GM23248 (cell line): Measurements from ENCODE around the gene AMPD3.

Experiments
- EZH2 ChIP-seq: fragments of 200-600 bp; sonication (generic); IDR thresholded peaks from 2 replicates; pipeline ENCODE4 v1.6.1; 2018; ENCODE audit warnings: antibody characterized with exemption, mild to moderate bottlenecking; ENCODE audit not compliant: insufficient read depth, poor library complexity, severe bottlenecking
- EZH2phosphoT487 ChIP-seq: fragments of 200-600 bp; sonication (generic); IDR thresholded peaks from 2 replicates; pipeline ENCODE4 v1.6.1; 2018; ENCODE audit warnings: antibody characterized with exemption, moderate library complexity, mild to moderate bottlenecking, low read depth; ENCODE audit not compliant: insufficient read depth

GRCh38 chr11:10551845-10552352 is 96.8 kb downstream of the AMPD3 start:
- TF ChIP-seq EZH2 (no peak), EZH2phosphoT487 (no peak)
